ENCODE measurements around the gene ZNF385B.

The ZNF385B gene

DNA sequence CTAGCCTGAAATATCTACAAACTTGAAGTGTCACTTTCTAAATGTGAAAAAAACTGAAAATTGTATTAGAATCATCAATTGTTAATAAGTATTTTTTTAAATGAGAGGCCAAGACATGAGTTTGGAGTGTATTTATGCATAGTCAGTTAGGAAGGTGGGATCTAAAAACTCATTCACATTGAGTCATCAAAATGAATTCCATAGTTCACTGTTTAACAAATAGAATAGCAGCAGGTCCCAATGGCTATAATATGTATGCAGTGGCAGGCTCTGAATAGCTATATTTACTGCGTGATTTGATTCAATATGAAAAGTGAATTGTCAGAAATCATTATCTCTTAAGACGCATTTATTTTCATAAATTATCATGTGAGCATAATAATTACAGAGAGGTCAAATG lies 256.1 kb downstream of the ZNF385B start:
- in situ Hi-C loops (cut with MboI; ENCODE audit: low pct_unique_long_range_greater_than_20kb, low sequenced_read_pairs, unreplicated experiment), result no loop called here
- TF ChIP-seq, protein P1, sequence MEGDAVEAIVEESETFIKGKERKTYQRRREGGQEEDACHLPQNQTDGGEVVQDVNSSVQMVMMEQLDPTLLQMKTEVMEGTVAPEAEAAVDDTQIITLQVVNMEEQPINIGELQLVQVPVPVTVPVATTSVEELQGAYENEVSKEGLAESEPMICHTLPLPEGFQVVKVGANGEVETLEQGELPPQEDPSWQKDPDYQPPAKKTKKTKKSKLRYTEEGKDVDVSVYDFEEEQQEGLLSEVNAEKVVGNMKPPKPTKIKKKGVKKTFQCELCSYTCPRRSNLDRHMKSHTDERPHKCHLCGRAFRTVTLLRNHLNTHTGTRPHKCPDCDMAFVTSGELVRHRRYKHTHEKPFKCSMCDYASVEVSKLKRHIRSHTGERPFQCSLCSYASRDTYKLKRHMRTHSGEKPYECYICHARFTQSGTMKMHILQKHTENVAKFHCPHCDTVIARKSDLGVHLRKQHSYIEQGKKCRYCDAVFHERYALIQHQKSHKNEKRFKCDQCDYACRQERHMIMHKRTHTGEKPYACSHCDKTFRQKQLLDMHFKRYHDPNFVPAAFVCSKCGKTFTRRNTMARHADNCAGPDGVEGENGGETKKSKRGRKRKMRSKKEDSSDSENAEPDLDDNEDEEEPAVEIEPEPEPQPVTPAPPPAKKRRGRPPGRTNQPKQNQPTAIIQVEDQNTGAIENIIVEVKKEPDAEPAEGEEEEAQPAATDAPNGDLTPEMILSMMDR (IDR thresholded peaks at IDR 0.05; ENCODE audit: extremely low read depth, insufficient read depth, missing control alignments), result no peak
- no peak for DNase-seq (ENCODE audit: low spot score)

DNA sequence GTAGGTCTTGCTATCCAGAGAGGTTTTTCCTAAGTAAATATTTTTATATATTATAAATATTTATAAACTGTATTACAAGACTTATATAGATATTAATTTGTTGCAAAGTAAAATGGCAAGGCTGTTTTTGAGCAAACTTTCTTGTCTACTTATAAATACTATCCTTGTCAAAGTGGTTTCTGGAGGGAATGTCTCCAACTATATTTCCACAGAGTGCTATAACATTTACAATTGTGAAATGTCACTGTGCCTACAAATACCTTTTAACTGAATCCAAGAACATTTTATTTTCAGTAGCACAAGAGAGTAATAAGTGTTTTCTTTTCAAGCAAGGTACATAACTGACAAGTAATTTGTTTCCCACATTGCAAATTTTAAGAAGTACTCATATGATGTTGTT lies 256.8 kb downstream of the ZNF385B start:
- in situ Hi-C loops (cut with MboI; ENCODE audit: low pct_unique_long_range_greater_than_20kb, low sequenced_read_pairs, unreplicated experiment), result no loop called here
- DNase-seq (ENCODE audit: low spot score), result no peak
- TF ChIP-seq, protein P1 (IDR thresholded peaks at IDR 0.05; ENCODE audit: extremely low read depth, insufficient read depth, missing control alignments), result no peak

DNA sequence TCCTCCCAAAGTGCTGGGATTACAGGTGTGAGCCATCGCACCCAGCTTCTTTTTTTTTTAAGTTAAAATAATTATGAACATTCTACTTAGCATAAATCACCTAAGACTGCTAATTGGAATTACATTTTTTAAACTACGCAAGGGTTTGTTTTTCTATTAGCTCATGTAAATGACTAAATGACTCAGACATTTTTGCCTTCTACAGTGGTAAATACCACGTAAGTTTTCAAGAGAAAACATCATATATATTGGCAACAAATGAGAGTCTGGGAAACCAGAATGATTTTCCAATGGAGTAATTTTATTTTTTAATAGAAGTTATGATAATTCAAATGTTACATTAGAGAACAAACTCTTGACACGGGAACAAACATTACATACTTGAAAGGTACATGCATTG lies 259.0 kb downstream of the ZNF385B start:
- TF ChIP-seq, protein P1 (IDR thresholded peaks at IDR 0.05; ENCODE audit: extremely low read depth, insufficient read depth, missing control alignments), result no peak
- in situ Hi-C loops (cut with MboI; ENCODE audit: low pct_unique_long_range_greater_than_20kb, low sequenced_read_pairs, unreplicated experiment), result no loop called here
- DNase-seq (ENCODE audit: low spot score), result no peak

DNA sequence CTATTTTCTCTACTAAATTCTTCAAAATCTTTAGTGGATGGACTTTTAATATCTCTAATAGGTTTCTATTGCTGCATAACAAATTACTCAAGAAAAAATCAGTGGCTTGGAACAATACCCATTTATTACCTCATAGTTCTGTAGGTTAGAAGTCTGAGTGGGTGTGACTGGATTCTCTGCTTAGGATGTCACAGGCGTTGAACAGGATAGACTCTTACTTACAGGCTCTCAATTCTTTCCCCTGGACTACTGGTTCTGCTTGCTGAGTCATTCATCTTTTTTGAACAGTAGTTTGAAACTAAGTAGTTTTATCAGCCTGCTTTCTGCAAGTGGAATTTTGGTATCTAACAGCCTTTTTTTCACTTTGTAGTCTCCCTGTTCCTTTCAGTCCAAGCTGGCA lies 265.4 kb downstream of the ZNF385B start:
- no peak for DNase-seq (ENCODE audit: low spot score)
- in situ Hi-C loops (cut with MboI; ENCODE audit: low pct_unique_long_range_greater_than_20kb, low sequenced_read_pairs, unreplicated experiment), result no loop called here
- TF ChIP-seq, protein P1 (IDR thresholded peaks at IDR 0.05; ENCODE audit: extremely low read depth, insufficient read depth, missing control alignments), result no peak

DNA sequence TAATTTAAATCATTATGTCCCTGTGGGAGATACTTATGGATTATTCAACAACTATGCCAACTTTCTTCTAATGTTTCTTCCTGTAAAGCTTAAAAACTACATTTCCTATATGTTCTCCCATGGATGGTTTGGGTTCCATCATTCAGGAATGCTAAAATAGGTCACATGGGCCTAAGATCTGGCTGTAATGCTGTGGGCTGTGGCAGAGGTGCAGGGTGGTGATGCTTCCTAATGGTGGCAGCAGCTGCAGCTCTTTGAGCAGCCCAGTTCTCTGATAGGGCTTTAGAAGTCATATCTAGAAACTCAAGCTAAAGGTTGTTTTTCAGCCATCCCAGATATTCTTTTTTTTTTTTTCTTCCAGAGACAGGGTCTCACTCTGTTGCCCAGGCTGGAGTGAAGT lies 266.1 kb downstream of the ZNF385B start:
- in situ Hi-C loops (cut with MboI; ENCODE audit: low pct_unique_long_range_greater_than_20kb, low sequenced_read_pairs, unreplicated experiment), result no loop called here
- no peak for DNase-seq (ENCODE audit: low spot score)
- TF ChIP-seq, protein P1 (IDR thresholded peaks at IDR 0.05; ENCODE audit: extremely low read depth, insufficient read depth, missing control alignments), result no peak

DNA sequence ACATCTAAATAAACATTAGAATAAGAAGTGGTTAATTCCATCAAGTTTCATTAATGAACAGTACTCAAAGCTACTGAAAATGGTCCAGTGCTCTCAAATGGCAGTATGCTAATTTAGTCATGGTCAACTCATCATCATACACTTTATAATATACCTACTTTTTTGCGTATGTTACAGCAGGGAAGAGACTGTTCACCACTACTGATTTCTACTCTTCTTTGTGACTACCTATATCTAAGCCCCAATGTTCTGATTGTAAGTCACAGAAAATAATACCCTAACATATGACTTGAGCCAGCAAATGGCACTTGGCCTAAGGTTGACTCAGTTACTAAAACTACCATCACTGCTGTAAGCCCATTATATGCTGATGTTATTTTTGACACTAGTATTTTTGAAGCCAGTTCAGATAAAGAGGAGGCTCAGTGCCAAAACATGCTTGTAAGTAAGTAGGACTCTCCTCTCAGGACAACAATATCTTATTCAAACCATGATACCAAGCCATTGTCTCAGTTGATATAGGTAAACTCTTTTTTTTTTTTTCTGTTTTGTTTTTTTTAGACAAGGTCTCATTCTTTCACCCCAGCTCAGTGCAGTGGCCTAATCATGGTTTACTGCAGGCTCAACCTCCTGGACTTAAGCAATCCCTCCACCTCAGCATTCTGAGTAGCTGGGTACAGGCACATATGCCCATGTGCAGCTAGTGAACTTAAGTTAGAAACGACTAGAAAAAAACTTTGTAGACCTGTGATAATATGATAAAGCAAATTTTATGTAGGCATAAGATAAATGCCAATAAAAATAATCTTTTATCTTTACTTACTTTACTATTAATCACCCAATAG lies 266.9 kb downstream of the ZNF385B start:
- no peak for DNase-seq (ENCODE audit: low spot score)
- in situ Hi-C loops (cut with MboI; ENCODE audit: low pct_unique_long_range_greater_than_20kb, low sequenced_read_pairs, unreplicated experiment), result no loop called here
- TF ChIP-seq, protein P1 (IDR thresholded peaks at IDR 0.05; ENCODE audit: extremely low read depth, insufficient read depth, missing control alignments), result no peak
